T-helper 1 cell treated with Interleukin-12 subunit alpha and Interleukin-12 subunit beta and Interleukin-4 antibody, amounts not matched to agents 30 μg/mL and 1 μg/mL, for 36 hours (primary cell): ENCODE measurements around the gene PTPRT.

Experiments
- H3K27ac Mint-ChIP-seq: one replicate; pipeline ENCODE4 v1.8.0; 2021; ENCODE audit warnings: mild to moderate bottlenecking, mixed read lengths
- H3K27me3 Mint-ChIP-seq: one replicate; pipeline ENCODE4 v1.8.0; 2021; ENCODE audit warnings: low read depth, mixed read lengths
- H3K36me3 Mint-ChIP-seq: one replicate; pipeline ENCODE4 v1.8.0; 2021; ENCODE audit warnings: low read depth, mixed read lengths
- H3K4me1 Mint-ChIP-seq: one replicate; pipeline ENCODE4 v1.8.0; 2021; ENCODE audit warnings: low read depth, mixed read lengths
- H3K4me3 Mint-ChIP-seq: one replicate; pipeline ENCODE4 v1.8.0; 2021; ENCODE audit warnings: mild to moderate bottlenecking, moderate library complexity, mixed read lengths
- H3K9me3 Mint-ChIP-seq: one replicate; pipeline ENCODE4 v1.8.0; 2021; ENCODE audit warnings: mixed read lengths

Gene PTPRT

DNA sequence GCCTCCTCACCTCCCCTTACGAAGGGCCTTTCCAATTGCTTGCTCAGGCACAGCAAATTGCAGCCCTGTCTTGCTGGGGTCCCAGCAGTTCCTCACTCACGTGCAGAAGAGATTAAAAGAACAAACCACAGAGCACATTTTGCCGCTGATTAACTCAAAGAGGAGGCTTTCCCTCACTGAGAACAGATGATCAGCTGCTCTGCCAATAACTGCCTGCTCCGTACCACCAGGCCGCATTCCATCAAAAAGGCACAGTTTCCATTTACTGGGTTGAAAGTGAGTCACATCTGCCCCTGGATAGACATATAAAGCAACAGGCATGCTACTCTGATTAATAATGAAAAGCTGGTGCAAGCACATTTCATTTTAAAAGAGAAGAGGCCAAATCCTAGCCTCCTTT lies 446.8 kb downstream of the PTPRT start:
- no peak overlapping the region for H3K27ac Mint-ChIP-seq
- H3K27me3 Mint-ChIP-seq: no peaks in the 10 kb centered on the region
- H3K9me3 Mint-ChIP-seq: peaks cover 11% of the 10 kb centered on the region
- H3K4me3 Mint-ChIP-seq: no peak overlapping the region
- no peaks in the 10 kb centered on the region for H3K36me3 Mint-ChIP-seq
- H3K4me1 Mint-ChIP-seq: no peaks in the 10 kb centered on the region

- H3K4me3 Mint-ChIP-seq: no peak overlapping the region
- H3K27me3 Mint-ChIP-seq: no peaks in the 10 kb centered on the region
- H3K9me3 Mint-ChIP-seq: peaks cover 11% of the 10 kb centered on the region
- no peak overlapping the region for H3K27ac Mint-ChIP-seq
- H3K4me1 Mint-ChIP-seq: no peaks in the 10 kb centered on the region
- no peaks in the 10 kb centered on the region for H3K36me3 Mint-ChIP-seq
Observed at GRCh38 chr20:42741906-42742305, 447.8 kb downstream of the PTPRT start.

DNA sequence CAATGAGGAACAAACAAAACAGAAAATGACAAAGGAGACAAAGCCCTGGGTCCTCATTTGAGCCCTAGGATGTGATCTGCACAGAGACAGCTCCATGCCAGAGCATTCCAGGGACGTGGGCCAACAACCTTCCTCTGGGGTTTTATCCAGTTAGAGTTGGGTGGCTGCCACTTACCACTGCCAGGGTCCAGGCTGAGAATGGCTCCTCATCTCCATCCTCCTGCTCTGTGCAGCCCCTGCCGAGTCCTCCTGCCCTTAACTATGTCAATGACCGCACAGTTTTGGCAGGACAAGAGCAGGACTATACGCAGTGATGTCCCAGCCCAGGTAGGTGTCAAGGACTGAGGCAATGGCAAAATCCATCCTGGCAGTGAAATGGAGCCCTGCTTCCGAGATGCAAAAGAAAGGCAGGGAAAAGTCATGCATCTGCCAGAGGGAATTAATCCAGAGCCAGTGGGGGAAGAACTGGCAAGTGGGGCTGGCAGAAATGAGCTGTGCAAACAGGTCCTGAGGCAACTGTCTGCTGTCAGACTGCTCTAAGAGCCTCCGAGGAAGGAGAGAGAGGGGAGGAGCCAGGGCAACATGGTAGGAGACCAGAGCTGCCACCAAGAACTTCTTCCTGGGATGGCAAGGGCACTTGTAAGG lies 449.4 kb downstream of the PTPRT start:
- no peaks in the 10 kb centered on the region for H3K4me1 Mint-ChIP-seq
- no peaks in the 10 kb centered on the region for H3K27me3 Mint-ChIP-seq
- H3K4me3 Mint-ChIP-seq: no peak overlapping the region
- no peaks in the 10 kb centered on the region for H3K36me3 Mint-ChIP-seq
- no peak overlapping the region for H3K27ac Mint-ChIP-seq
- H3K9me3 Mint-ChIP-seq: peaks cover 20% of the 10 kb centered on the region

- H3K27me3 Mint-ChIP-seq: no peaks in the 10 kb centered on the region
- no peak overlapping the region for H3K4me3 Mint-ChIP-seq
- H3K4me1 Mint-ChIP-seq: no peaks in the 10 kb centered on the region
- no peak overlapping the region for H3K27ac Mint-ChIP-seq
- H3K9me3 Mint-ChIP-seq: peaks cover 20% of the 10 kb centered on the region
- H3K36me3 Mint-ChIP-seq: no peaks in the 10 kb centered on the region
Observed at GRCh38 chr20:42739683-42740082, 450.0 kb downstream of the PTPRT start.

GRCh38 chr20:42735539-42735938 lies 454.2 kb downstream of the PTPRT start:
- H3K4me3 Mint-ChIP-seq: no peak overlapping the region
- H3K9me3 Mint-ChIP-seq: peaks cover 16% of the 10 kb centered on the region

GRCh38 chr20:42734660-42735368 lies 454.9 kb downstream of the PTPRT start:
- H3K36me3 Mint-ChIP-seq: no peaks in the 10 kb centered on the region
- no peaks in the 10 kb centered on the region for H3K27me3 Mint-ChIP-seq
- H3K4me1 Mint-ChIP-seq: no peaks in the 10 kb centered on the region
- peaks cover 16% of the 10 kb centered on the region for H3K9me3 Mint-ChIP-seq
- no peak overlapping the region for H3K4me3 Mint-ChIP-seq
- no peak overlapping the region for H3K27ac Mint-ChIP-seq

More at GRCh38 chr20:42735539-42735938, 454.2 kb downstream of the PTPRT start:
- no peaks in the 10 kb centered on the region for H3K36me3 Mint-ChIP-seq
- no peak overlapping the region for H3K27ac Mint-ChIP-seq
- H3K27me3 Mint-ChIP-seq: no peaks in the 10 kb centered on the region
- H3K4me1 Mint-ChIP-seq: no peaks in the 10 kb centered on the region

DNA sequence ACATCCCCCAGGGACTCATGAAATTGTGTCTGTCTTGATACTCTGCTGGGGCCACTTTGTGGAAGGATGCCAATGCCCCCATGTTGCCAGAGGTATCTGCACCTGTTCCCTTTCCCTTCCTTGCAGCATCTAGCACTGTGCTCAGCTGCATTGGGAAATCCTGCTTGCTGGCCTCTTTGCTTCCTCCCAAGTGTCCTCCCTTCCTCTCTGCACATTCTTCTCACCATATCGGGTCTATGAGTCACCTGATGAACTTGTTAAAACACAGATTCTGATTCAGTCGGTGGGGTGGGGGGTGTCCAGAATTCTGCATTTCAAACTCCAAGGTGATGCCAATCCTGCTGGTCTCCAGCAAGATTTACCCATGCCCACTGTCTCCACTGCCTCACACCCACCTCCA lies 467.8 kb downstream of the PTPRT start:
- no peak overlapping the region for H3K4me3 Mint-ChIP-seq
- H3K36me3 Mint-ChIP-seq: no peaks in the 10 kb centered on the region
- H3K27me3 Mint-ChIP-seq: no peaks in the 10 kb centered on the region
- peaks cover 4% of the 10 kb centered on the region for H3K9me3 Mint-ChIP-seq
- H3K4me1 Mint-ChIP-seq: no peaks in the 10 kb centered on the region
- H3K27ac Mint-ChIP-seq: no peak overlapping the region

- peaks cover 18% of the 10 kb centered on the region for H3K9me3 Mint-ChIP-seq
- no peak overlapping the region for H3K4me3 Mint-ChIP-seq
- H3K36me3 Mint-ChIP-seq: no peaks in the 10 kb centered on the region
- no peaks in the 10 kb centered on the region for H3K4me1 Mint-ChIP-seq
- no peaks in the 10 kb centered on the region for H3K27me3 Mint-ChIP-seq
- no peak overlapping the region for H3K27ac Mint-ChIP-seq
Observed at GRCh38 chr20:42714298-42715141, 475.2 kb downstream of the PTPRT start.

DNA sequence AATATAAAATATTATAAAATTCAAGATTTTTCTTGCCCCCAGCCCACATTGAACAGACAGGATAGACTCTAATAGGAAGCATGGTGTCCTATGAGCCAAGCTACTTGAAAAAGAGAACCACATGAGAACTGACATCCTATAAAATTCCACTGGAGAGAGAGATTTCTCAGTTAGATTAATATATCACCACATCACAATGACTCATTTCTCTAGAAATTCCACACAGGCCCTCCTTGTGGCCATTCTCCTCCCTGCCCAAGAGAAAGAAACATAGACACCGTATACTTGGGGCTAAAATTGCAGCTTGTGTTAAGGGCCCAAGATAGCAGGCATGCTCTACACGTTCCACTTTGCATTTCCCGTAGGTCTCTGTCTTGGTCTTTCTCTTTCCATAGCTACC lies 481.4 kb downstream of the PTPRT start:
- no peak overlapping the region for H3K4me3 Mint-ChIP-seq
- no peak overlapping the region for H3K27ac Mint-ChIP-seq
- peaks cover 26% of the 10 kb centered on the region for H3K9me3 Mint-ChIP-seq
- no peaks in the 10 kb centered on the region for H3K36me3 Mint-ChIP-seq
- H3K27me3 Mint-ChIP-seq: no peaks in the 10 kb centered on the region
- H3K4me1 Mint-ChIP-seq: no peaks in the 10 kb centered on the region

DNA sequence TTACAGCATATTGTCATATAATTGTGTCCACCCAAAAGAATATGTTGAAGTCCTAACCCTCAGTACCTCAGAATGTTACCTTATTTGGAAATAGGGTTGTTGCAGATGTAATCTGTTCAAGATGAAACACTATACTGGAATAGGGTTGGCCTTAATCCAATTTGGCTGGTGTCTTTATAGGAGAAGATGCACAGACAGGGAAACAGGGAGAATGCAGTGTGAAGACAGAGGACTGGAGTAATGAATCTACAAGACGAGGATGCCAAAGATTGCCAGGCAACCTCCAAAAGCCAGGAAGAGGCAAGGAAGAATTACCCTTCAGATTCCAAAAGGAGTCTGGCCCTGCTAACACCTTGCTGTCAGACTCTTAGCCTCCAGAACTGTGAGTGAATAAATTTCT lies 482.9 kb downstream of the PTPRT start:
- H3K27ac Mint-ChIP-seq: no peak overlapping the region
- no peaks in the 10 kb centered on the region for H3K4me1 Mint-ChIP-seq
- H3K4me3 Mint-ChIP-seq: no peak overlapping the region
- H3K27me3 Mint-ChIP-seq: no peaks in the 10 kb centered on the region
- peaks cover 36% of the 10 kb centered on the region for H3K9me3 Mint-ChIP-seq
- no peaks in the 10 kb centered on the region for H3K36me3 Mint-ChIP-seq

GRCh38 chr20:42705550-42705949 lies 484.2 kb downstream of the PTPRT start:
- Mint-ChIP-seq H3K27me3 (no peaks in the 10 kb centered on the region), H3K4me3 (no peak overlapping the region), H3K36me3 (no peaks in the 10 kb centered on the region), H3K9me3 (peaks cover 26% of the 10 kb centered on the region), H3K27ac (no peak overlapping the region), H3K4me1 (no peaks in the 10 kb centered on the region)

DNA sequence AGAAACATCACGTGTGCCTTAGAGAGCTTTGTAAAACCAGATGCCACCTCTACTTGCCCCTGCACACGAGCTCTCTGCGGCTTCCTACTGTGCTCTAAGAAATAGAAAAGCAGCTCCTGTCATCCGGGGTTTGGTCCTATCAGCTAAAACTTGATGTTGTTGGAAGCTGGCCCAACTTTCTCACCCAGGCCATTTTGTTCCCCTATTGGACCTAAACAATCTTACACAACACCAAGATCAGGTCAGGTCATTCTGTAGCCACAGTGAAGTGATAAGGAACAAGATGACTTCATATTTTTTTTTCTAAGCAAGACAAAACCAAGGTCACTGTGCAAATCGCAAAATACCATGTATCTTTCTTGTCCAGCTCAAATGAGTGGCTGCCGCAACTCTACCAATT lies 486.0 kb downstream of the PTPRT start:
- H3K36me3 Mint-ChIP-seq: no peaks in the 10 kb centered on the region
- no peaks in the 10 kb centered on the region for H3K27me3 Mint-ChIP-seq
- no peaks in the 10 kb centered on the region for H3K4me1 Mint-ChIP-seq
- peaks cover 23% of the 10 kb centered on the region for H3K9me3 Mint-ChIP-seq
- no peak overlapping the region for H3K27ac Mint-ChIP-seq
- H3K4me3 Mint-ChIP-seq: no peak overlapping the region

- Mint-ChIP-seq H3K4me1 (no peaks in the 10 kb centered on the region), H3K36me3 (no peaks in the 10 kb centered on the region), H3K9me3 (peaks cover 25% of the 10 kb centered on the region), H3K27ac (no peak overlapping the region), H3K4me3 (no peak overlapping the region), H3K27me3 (no peaks in the 10 kb centered on the region)
Observed at GRCh38 chr20:42701948-42702347, 487.8 kb downstream of the PTPRT start.

- H3K4me3 Mint-ChIP-seq: no peak overlapping the region
- H3K36me3 Mint-ChIP-seq: no peaks in the 10 kb centered on the region
- H3K9me3 Mint-ChIP-seq: peaks cover 25% of the 10 kb centered on the region
- no peaks in the 10 kb centered on the region for H3K4me1 Mint-ChIP-seq
- H3K27me3 Mint-ChIP-seq: no peaks in the 10 kb centered on the region
- H3K27ac Mint-ChIP-seq: no peak overlapping the region
Observed at GRCh38 chr20:42700372-42700771, 489.3 kb downstream of the PTPRT start.

DNA sequence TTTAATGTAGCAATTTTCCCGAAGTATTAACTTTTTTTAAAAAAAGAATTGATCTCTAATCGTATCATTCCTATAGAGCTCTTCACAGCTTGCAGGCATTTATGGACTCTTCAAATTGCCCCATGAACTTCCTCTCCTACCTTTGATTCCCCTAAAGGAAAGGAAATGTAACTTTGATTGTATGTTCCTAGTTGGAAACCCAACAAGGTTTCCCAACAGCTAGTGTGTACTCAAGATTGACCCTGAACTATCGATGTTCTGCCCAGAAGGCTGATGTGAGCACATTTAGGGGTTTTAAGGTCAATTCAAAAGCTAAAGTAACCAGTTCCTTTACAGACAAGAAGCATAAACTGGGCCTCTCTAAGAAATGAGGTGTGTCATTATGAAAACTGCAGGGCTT lies 491.7 kb downstream of the PTPRT start:
- Mint-ChIP-seq H3K4me1 (no peaks in the 10 kb centered on the region), H3K27me3 (no peaks in the 10 kb centered on the region), H3K4me3 (no peak overlapping the region), H3K9me3 (peaks cover 13% of the 10 kb centered on the region), H3K27ac (no peak overlapping the region), H3K36me3 (no peaks in the 10 kb centered on the region)
